Gastroesophageal sphincter (tissue), 3 donors: ENCODE measurements around the gene TMEM272.

Source experiments
- CTCF ChIP-seq, 4 experiments: fragments of 200-600 bp in 2 of 4; fragments of 450-650 bp in 2 of 4; sonication (generic) in 1 of 4; IDR thresholded peaks; one replicate each; pipeline ENCODE4 v1.5.1; 2017 to 2019; ENCODE audit warnings: antibody characterized with exemption in 4 of 4, mild to moderate bottlenecking in 2 of 4, moderate library complexity in 2 of 4
- EP300 ChIP-seq: sonication (generic); formaldehyde crosslinking; IDR thresholded peaks from one replicate; pipeline ENCODE4 v1.6.1; 2017; ENCODE audit warnings: antibody characterized with exemption, mild to moderate bottlenecking
- POLR2A ChIP-seq, 2 donors: fragments of 450-650 bp; IDR thresholded peaks; one replicate each; pipeline ENCODE4 v1.6.1; 2017; ENCODE audit warnings: antibody characterized with exemption in 2 of 2, mild to moderate bottlenecking in 2 of 2, moderate library complexity in 1 of 2
- POLR2AphosphoS5 ChIP-seq: sonication (generic); formaldehyde crosslinking; IDR thresholded peaks from one replicate; pipeline ENCODE4 v1.6.1; 2017; ENCODE audit warnings: antibody characterized with exemption

DNA sequence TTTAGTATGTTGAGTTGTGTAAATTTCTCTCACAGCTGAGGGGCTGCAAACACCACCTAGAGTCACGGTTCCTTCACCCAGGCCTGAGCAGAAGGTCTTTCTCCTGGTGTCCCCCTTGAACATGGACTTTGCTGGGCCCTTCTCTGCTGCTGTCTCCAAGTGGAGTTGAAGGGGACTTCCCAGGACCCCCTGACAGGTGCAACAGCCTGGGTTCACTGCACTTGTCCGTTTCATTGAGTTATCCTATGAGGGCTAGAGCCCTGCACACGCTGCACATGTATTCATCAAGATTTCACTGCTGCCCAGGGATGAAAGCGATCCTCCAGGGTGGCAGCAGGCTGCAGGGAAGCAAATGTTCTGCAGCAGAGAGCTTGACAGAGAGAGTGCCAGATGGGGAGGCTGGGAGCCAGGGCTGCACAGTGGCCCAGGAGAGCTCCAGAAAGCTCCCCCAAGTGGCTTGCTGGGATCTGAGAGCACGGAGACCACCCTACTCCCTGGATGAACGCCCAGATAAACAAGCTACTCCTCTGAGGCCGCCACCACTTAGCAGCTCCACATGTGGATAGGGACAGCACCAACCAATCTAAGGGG lies 10.3 kb downstream of the TMEM272 start:
- TF ChIP-seq CTCF (IDR thresholded peaks at IDR 0.05) = no peak
- TF ChIP-seq POLR2AphosphoS5 = no peak
- no peak for TF ChIP-seq POLR2A (IDR thresholded peaks at IDR 0.05)
- TF ChIP-seq EP300 = no peak
